GM23338 (cell line): ENCODE data around the gene EPG5. TPM values are rescaled to one million over a fixed set of nuclear protein-coding genes. Genes with fewer than 3 reads are reported as not detected.

Source experiments
- ATAC-seq: fragments of 200-7000 bp; cut with Tn5 transposase; 3 replicates; pipeline ENCODE4 v1.9.1; 2020
- DNase-seq: peaks from one replicate; pipeline ENCODE4 v3.0.0-alpha.2; 2015; ENCODE audit warnings: low spot score
- H2AFZ ChIP-seq: fragments of 200-600 bp; sonication (generic); 2 replicates; pipeline ENCODE4 v1.8.0; 2016; ENCODE audit warnings: antibody characterized with exemption, mild to moderate bottlenecking, moderate library complexity
- H3F3A ChIP-seq: fragments of 200-600 bp; sonication (generic); replicated peaks from 2 replicates; pipeline ENCODE4 v1.8.0; 2017; ENCODE audit warnings: antibody characterized with exemption, mixed run types, low read depth
- H3K27ac ChIP-seq: fragments of 200-600 bp; sonication (generic); 2 replicates; pipeline ENCODE4 v1.6.1; 2016; ENCODE audit warnings: low read depth
- H3K27me3 ChIP-seq: fragments of 200-600 bp; sonication (generic); 2 replicates; pipeline ENCODE4 v1.8.0; 2016; ENCODE audit warnings: mild to moderate bottlenecking, mixed run types, moderate library complexity; ENCODE audit not compliant: insufficient read depth
- H3K36me3 ChIP-seq: fragments of 200-600 bp; sonication (generic); 2 replicates; pipeline ENCODE4 v1.8.0; 2016; ENCODE audit warnings: mild to moderate bottlenecking; ENCODE audit not compliant: insufficient read depth
- H3K4me1 ChIP-seq: fragments of 200-600 bp; sonication (generic); 2 replicates; pipeline ENCODE4 v1.8.0; 2016; ENCODE audit warnings: mild to moderate bottlenecking, moderate library complexity; ENCODE audit not compliant: insufficient read depth
- H3K4me2 ChIP-seq: fragments of 200-600 bp; sonication (generic); 2 replicates; pipeline ENCODE4 v1.7.1; 2017; ENCODE audit warnings: mixed run types
- H3K4me3 ChIP-seq: fragments of 200-600 bp; sonication (generic); 2 replicates; pipeline ENCODE4 v1.6.1; 2016; ENCODE audit warnings: mixed run types
- H3K79me2 ChIP-seq: fragments of 200-600 bp; sonication (generic); replicated peaks from 2 replicates; pipeline ENCODE4 v1.8.0; 2017; ENCODE audit warnings: mild to moderate bottlenecking; ENCODE audit not compliant: insufficient read depth
- H3K9me2 ChIP-seq: fragments of 200-600 bp; sonication (generic); 2 replicates; pipeline ENCODE4 v1.8.0; 2017; ENCODE audit not compliant: insufficient read depth
- H4K20me1 ChIP-seq: fragments of 200-600 bp; sonication (generic); replicated peaks from 2 replicates; pipeline ENCODE4 v1.8.0; 2017; ENCODE audit warnings: mild to moderate bottlenecking; ENCODE audit not compliant: insufficient read depth
- H3K27ac Mint-ChIP-seq: 2 replicates; pipeline ENCODE4 v1.8.0; 2020; ENCODE audit warnings: inconsistent platforms, mild to moderate bottlenecking, moderate library complexity, mixed read lengths
- H3K27me3 Mint-ChIP-seq: 3 replicates; pipeline ENCODE4 v1.8.0; 2022; ENCODE audit warnings: low read depth, mild to moderate bottlenecking, moderate library complexity, mixed read lengths, inconsistent platforms; ENCODE audit not compliant: insufficient read depth, poor library complexity
- H3K36me3 Mint-ChIP-seq: 3 replicates; pipeline ENCODE4 v1.8.0; 2021; ENCODE audit warnings: low read depth, mild to moderate bottlenecking, inconsistent platforms, moderate library complexity, mixed read lengths
- H3K4me1 Mint-ChIP-seq: 3 replicates; pipeline ENCODE4 v1.8.0; 2020; ENCODE audit warnings: mild to moderate bottlenecking, inconsistent platforms, mixed read lengths
- H3K4me3 Mint-ChIP-seq: 3 replicates; pipeline ENCODE4 v1.8.0; 2021; ENCODE audit warnings: moderate library complexity, mild to moderate bottlenecking, inconsistent platforms, mixed read lengths
- H3K9me3 Mint-ChIP-seq: 3 replicates; pipeline ENCODE4 v1.8.0; 2020; ENCODE audit warnings: moderate library complexity, mild to moderate bottlenecking, inconsistent platforms, mixed read lengths
- EZH2phosphoT487 ChIP-seq: fragments of 200-600 bp; sonication (generic); IDR thresholded peaks from one replicate; pipeline ENCODE4 v1.8.1; 2018; ENCODE audit warnings: antibody characterized with exemption; ENCODE audit not compliant: unreplicated experiment
- POLR2AphosphoS5 ChIP-seq: IDR thresholded peaks from 2 replicates; pipeline ENCODE4 v1.6.1; 2016; ENCODE audit warnings: antibody characterized with exemption, low read depth
- ZNF114 ChIP-seq: fragments of 250-450 bp; sonication (Bioruptor Pico); IDR thresholded peaks from 2 replicates; pipeline ENCODE4 v1.5.0; 2020; ENCODE audit warnings: mild to moderate bottlenecking, moderate library complexity
- ZNF331 ChIP-seq: fragments of 250-450 bp; sonication (Bioruptor Pico); IDR thresholded peaks from 2 replicates; pipeline ENCODE4 v1.5.0; 2020; ENCODE audit warnings: low read depth, mild to moderate bottlenecking, moderate library complexity
- polyA plus RNA-seq: library from polyadenylated mRNA; unstranded; fragments of >200 nt; fragmentation: Nextera tagmentation; extraction: Ambion mirVana; gene quantifications from 2 replicates; pipeline ENCODE4 v1.2.1, GENCODE V29; 2016
- total RNA-seq: library from RNA; depleted of rRNA; stranded (reverse); fragments of >200 nt; shearing (Covaris generic); gene quantifications from 2 replicates; pipeline ENCODE4 v1.2.3, GENCODE V29; 2014
- TF ChIP-seq, protein P1 (sequence below): IDR thresholded peaks from one replicate; pipeline ENCODE4 v1.6.1; 2018; ENCODE audit warnings: antibody characterized with exemption; ENCODE audit not compliant: unreplicated experiment
- TF ChIP-seq, protein P2 (sequence below): IDR thresholded peaks from 2 replicates; pipeline ENCODE4 v1.6.1; 2016; ENCODE audit warnings: antibody characterized with exemption

EPG5 gene
- total and polyA plus RNA-seq, 2 experiments from 2014 or later: 4.1 to 29.2 TPM

DNA sequence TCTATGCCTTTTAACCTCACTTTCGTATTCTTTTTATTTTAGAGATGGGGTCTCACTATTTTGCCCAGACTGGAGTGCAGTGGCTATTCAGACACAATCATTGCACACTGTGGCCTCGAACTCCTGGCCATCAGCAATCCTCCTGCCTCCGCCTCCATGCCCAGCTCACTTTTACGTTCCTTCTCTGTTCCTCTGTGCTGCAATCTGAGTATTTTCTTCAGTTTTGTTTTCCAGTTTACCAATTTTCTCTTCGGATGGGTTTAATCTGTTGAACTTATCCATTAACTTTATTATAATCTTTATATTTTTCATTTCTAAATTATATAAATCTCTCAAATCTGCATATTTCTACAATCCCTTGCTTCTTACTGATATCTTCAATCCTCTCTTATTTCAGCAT is 103.0 kb downstream of the EPG5 start (continued):
- TF ChIP-seq ZNF114 (no peak), ZNF331 (no peak), EZH2phosphoT487 (no peak)

DNA sequence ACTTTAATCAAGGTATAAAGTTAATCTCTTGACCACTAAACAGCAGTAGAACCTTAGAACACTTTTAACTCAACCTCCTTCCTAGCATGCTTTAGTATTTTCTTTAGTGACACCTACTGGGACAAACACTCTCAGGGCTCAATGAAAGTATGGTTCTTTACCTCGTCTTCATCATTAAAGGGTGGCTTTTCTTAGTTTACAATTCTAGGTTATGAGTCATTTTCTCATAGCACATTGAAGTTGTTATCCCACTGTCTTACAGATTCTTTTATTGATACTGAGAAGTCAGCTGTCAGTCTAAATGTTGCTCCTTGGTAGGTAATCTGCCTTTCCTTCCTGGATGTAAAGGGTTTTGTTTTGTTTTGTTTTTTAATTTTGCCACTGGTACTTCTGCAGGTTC is 103.7 kb downstream of the EPG5 start:
- Histone ChIP-seq H4K20me1 (no peaks in the 10 kb centered on the region; the same call in 1 of the 2 replicates), H3F3A (no peaks in the 10 kb centered on the region), H3K4me2 (no peak overlapping the region), H3K4me3 (no peak overlapping the region), H3K27me3 (no peaks in the 10 kb centered on the region), H2AFZ (no peak overlapping the region), H3K79me2 (no peaks in the 10 kb centered on the region), H3K36me3 (peaks cover 8% of the 10 kb centered on the region), H3K27ac (no peak overlapping the region), H3K9me2 (no peaks in the 10 kb centered on the region), H3K4me1 (no peaks in the 10 kb centered on the region)
- H3K4me1 Mint-ChIP-seq: no peaks in the 10 kb centered on the region
- H3K36me3 Mint-ChIP-seq: peaks cover 43% of the 10 kb centered on the region
- no peak overlapping the region for H3K27ac Mint-ChIP-seq
- DNase-seq: no peak
- TF ChIP-seq, protein P1, sequence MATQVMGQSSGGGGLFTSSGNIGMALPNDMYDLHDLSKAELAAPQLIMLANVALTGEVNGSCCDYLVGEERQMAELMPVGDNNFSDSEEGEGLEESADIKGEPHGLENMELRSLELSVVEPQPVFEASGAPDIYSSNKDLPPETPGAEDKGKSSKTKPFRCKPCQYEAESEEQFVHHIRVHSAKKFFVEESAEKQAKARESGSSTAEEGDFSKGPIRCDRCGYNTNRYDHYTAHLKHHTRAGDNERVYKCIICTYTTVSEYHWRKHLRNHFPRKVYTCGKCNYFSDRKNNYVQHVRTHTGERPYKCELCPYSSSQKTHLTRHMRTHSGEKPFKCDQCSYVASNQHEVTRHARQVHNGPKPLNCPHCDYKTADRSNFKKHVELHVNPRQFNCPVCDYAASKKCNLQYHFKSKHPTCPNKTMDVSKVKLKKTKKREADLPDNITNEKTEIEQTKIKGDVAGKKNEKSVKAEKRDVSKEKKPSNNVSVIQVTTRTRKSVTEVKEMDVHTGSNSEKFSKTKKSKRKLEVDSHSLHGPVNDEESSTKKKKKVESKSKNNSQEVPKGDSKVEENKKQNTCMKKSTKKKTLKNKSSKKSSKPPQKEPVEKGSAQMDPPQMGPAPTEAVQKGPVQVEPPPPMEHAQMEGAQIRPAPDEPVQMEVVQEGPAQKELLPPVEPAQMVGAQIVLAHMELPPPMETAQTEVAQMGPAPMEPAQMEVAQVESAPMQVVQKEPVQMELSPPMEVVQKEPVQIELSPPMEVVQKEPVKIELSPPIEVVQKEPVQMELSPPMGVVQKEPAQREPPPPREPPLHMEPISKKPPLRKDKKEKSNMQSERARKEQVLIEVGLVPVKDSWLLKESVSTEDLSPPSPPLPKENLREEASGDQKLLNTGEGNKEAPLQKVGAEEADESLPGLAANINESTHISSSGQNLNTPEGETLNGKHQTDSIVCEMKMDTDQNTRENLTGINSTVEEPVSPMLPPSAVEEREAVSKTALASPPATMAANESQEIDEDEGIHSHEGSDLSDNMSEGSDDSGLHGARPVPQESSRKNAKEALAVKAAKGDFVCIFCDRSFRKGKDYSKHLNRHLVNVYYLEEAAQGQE: no peak
- no peak for TF ChIP-seq POLR2AphosphoS5
- H3K27me3 Mint-ChIP-seq: no peaks in the 10 kb centered on the region
- no peak overlapping the region for H3K4me3 Mint-ChIP-seq
- H3K9me3 Mint-ChIP-seq: no peaks in the 10 kb centered on the region
- ATAC-seq: no peak

DNA sequence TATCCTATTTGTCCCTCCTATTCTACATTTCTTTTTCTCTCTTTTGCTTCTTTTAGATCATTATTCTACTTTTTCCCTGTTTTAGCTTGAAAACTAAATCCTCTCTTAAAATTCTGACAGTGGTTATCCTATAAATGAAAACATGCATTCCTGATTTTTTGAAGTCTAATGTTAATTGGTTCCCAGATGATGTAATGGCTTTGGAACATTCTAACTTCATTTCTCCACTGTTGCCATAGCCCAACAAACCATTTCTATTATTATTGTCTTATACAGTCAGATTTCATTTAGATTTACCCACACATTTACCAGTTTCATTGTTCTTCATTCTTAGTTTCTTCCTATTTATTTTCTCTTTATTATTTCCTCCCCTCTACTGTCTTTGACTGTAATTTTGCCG is 105.2 kb downstream of the EPG5 start:
- Histone ChIP-seq H2AFZ (no peak overlapping the region), H3K4me1 (no peaks in the 10 kb centered on the region), H4K20me1 (no peaks in the 10 kb centered on the region; the same call in 1 of the 2 replicates), H3K4me2 (no peak overlapping the region), H3K36me3 (peaks cover 15% of the 10 kb centered on the region), H3K27me3 (no peaks in the 10 kb centered on the region), H3K27ac (no peak overlapping the region), H3K79me2 (no peaks in the 10 kb centered on the region), H3F3A (no peaks in the 10 kb centered on the region), H3K9me2 (no peaks in the 10 kb centered on the region), H3K4me3 (no peak overlapping the region)
- peaks cover 45% of the 10 kb centered on the region for H3K36me3 Mint-ChIP-seq
- H3K27me3 Mint-ChIP-seq: no peaks in the 10 kb centered on the region
- H3K9me3 Mint-ChIP-seq: no peaks in the 10 kb centered on the region
- no peak overlapping the region for H3K27ac Mint-ChIP-seq
- DNase-seq (no peak), ATAC-seq (no peak)
- no peak overlapping the region for H3K4me3 Mint-ChIP-seq
- H3K4me1 Mint-ChIP-seq: no peaks in the 10 kb centered on the region
- TF ChIP-seq, protein P1: no peak
- TF ChIP-seq, protein P2, sequence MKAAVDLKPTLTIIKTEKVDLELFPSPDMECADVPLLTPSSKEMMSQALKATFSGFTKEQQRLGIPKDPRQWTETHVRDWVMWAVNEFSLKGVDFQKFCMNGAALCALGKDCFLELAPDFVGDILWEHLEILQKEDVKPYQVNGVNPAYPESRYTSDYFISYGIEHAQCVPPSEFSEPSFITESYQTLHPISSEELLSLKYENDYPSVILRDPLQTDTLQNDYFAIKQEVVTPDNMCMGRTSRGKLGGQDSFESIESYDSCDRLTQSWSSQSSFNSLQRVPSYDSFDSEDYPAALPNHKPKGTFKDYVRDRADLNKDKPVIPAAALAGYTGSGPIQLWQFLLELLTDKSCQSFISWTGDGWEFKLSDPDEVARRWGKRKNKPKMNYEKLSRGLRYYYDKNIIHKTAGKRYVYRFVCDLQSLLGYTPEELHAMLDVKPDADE: no peak
